Nephron progenitor cell (in vitro differentiated cells): Measurements from ENCODE around the gene FGFBP1.

Experiments
- DNase-seq: peaks from one replicate; pipeline ENCODE4 v3.0.0; 2021
- H3K27ac Mint-ChIP-seq: 2 replicates; pipeline ENCODE4 v1.8.0; 2021; ENCODE audit warnings: mild to moderate bottlenecking, moderate library complexity, mixed read lengths
- H3K27me3 Mint-ChIP-seq: 2 replicates; pipeline ENCODE4 v1.8.0; 2021; ENCODE audit warnings: mild to moderate bottlenecking, low read depth, mixed read lengths; ENCODE audit not compliant: poor library complexity
- H3K36me3 Mint-ChIP-seq: 2 replicates; pipeline ENCODE4 v1.8.0; 2021; ENCODE audit warnings: low read depth, mixed read lengths
- H3K4me1 Mint-ChIP-seq: 2 replicates; pipeline ENCODE4 v1.8.0; 2021; ENCODE audit warnings: mixed read lengths
- H3K4me3 Mint-ChIP-seq: 2 replicates; pipeline ENCODE4 v1.8.0; 2021; ENCODE audit warnings: mild to moderate bottlenecking, moderate library complexity, mixed read lengths
- H3K9me3 Mint-ChIP-seq: 2 replicates; pipeline ENCODE4 v1.8.0; 2021; ENCODE audit warnings: mild to moderate bottlenecking, moderate library complexity, mixed read lengths
- TF ChIP-seq, protein P1 (sequence below): fragments of 200-600 bp; sonication (generic); IDR thresholded peaks from 2 replicates; pipeline ENCODE4 v1.5.0; 2021; ENCODE audit warnings: antibody characterized with exemption

Gene FGFBP1

DNA sequence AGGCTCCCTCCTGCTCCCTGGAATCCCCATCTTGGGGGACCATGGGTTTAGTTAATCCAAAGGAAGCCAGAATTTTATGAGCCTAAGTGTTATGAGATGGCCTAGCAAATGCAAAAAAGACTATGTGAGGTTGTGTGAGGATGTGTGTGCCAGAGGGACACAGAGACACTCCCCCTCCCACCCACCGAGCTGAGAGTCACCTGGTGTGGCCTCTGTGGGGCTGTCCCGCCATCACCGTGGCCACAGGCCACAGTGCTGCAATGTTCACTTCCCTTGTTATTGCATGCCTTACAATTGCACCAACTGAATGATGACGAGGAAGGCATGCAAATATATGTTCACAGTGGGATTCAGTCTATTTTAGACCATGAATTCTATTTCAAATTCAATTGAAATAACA lies 25.0 kb upstream of the FGFBP1 start:
- no peak overlapping the region for H3K27ac Mint-ChIP-seq

DNA sequence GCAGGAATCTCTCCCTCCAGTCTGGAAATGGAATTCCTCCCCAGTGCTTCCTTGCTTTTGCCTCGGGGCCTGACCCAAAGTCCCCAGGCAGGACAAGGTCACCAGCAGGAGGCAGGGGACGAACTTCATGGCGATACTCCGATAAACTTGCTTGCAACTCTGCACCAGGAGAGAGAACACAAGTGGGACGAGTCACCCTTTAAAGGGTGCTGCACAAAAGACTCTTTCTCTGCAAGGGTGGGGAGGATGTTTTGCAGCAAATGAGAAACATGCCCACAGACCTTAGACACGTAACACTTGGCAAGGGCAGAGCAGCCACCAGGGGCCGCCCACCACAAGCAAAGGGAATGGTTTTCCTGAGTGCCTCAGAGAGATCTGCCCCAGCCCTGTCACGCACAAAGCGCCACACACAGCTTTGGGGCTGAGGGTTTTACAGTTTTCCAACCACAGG lies 24.5 kb upstream of the FGFBP1 start, which contains the start of gene FGFBP2:
Gene FGFBP2, minus strand, starts transcription at position 175 of the 451 bp plus-strand sequence. Its CDS starts 46 bp downstream, at position 129.
- no peak within 1 kb of the TSS for H3K4me3 Mint-ChIP-seq
- TF ChIP-seq, protein P1, sequence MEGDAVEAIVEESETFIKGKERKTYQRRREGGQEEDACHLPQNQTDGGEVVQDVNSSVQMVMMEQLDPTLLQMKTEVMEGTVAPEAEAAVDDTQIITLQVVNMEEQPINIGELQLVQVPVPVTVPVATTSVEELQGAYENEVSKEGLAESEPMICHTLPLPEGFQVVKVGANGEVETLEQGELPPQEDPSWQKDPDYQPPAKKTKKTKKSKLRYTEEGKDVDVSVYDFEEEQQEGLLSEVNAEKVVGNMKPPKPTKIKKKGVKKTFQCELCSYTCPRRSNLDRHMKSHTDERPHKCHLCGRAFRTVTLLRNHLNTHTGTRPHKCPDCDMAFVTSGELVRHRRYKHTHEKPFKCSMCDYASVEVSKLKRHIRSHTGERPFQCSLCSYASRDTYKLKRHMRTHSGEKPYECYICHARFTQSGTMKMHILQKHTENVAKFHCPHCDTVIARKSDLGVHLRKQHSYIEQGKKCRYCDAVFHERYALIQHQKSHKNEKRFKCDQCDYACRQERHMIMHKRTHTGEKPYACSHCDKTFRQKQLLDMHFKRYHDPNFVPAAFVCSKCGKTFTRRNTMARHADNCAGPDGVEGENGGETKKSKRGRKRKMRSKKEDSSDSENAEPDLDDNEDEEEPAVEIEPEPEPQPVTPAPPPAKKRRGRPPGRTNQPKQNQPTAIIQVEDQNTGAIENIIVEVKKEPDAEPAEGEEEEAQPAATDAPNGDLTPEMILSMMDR: peak; percentile 50
- no peak within 1 kb of the TSS for H3K27ac Mint-ChIP-seq
- peak; percentile 49 for DNase-seq
- peaks cover 14% of the 10 kb centered on the region for H3K9me3 Mint-ChIP-seq
- H3K4me1 Mint-ChIP-seq: peaks cover 4% of the 10 kb centered on the region
- peaks cover 16% of the 10 kb centered on the region for H3K27me3 Mint-ChIP-seq
- peaks cover 16% of the 10 kb centered on the region for H3K36me3 Mint-ChIP-seq

More for the DNA sequence above, 25.0 kb upstream of the FGFBP1 start:
- Mint-ChIP-seq H3K9me3 (peaks cover 14% of the 10 kb centered on the region), H3K36me3 (peaks cover 21% of the 10 kb centered on the region), H3K27me3 (peaks cover 14% of the 10 kb centered on the region), H3K4me3 (no peak overlapping the region), H3K4me1 (peaks cover 4% of the 10 kb centered on the region)
- TF ChIP-seq, protein P1: no peak
- DNase-seq: no peak

DNA sequence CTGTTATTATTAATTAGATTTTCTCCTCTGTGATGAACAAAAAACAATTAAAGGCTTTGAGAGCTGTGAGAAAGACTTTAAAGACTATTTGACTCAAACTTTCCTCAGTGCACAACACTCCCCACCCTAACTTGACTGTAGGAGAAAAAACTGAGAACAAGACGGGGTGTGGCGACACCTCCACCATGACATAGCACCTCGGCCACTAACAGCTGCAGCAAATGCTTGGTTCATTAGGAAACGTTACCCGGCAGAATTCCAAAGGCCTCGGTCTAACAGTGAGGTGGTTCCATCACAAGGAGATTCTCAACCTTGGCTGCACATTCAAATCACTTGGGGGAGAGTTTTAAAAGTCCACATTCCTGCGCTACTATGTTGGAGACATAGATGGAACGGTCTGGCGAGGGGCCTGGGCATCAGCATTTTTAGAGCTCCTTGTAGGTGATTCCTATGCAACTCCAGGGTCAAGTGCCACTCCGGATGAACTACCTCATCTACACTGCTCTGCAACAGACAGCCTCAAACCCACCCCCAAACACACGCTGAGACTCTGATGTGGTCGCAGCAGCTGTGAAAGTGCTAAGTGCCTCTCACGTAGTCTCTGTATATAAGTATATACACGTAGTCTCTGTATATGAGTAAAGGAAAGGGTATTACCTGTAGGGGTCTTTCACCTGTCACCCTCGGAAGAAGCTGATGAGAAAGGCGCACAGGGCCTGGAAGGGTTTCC lies 23.4 kb upstream of the FGFBP1 start:
- Mint-ChIP-seq H3K27me3 (peaks cover 14% of the 10 kb centered on the region), H3K27ac (no peak overlapping the region), H3K4me1 (peaks cover 4% of the 10 kb centered on the region), H3K36me3 (peaks cover 9% of the 10 kb centered on the region), H3K9me3 (peaks cover 12% of the 10 kb centered on the region), H3K4me3 (no peak overlapping the region)
- DNase-seq: no peak
- TF ChIP-seq, protein P1: no peak

DNA sequence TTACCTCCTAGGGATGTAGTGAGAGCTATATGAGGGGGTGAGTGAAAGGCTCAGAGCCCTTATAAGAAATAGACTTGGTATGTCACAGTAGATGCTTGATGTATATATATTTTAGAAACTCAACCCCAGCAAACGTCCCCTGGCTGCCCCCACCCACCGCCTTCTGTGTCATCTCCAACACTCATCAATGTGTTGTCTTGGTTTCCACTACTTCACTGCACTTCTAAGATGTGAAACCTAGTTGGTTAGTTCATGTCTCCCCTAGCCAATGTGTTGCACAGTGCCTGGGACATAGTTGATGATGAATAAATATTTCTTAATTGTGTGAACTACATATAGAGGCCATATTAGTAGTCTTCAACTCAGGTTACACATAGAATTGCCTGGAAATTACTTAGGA lies 20.0 kb upstream of the FGFBP1 start:
- Mint-ChIP-seq H3K27ac (no peak overlapping the region), H3K4me1 (peaks cover 4% of the 10 kb centered on the region), H3K9me3 (peaks cover 25% of the 10 kb centered on the region), H3K36me3 (peaks cover 5% of the 10 kb centered on the region), H3K4me3 (no peak overlapping the region), H3K27me3 (peaks cover 9% of the 10 kb centered on the region)
- TF ChIP-seq, protein P1: no peak
- no peak for DNase-seq

DNA sequence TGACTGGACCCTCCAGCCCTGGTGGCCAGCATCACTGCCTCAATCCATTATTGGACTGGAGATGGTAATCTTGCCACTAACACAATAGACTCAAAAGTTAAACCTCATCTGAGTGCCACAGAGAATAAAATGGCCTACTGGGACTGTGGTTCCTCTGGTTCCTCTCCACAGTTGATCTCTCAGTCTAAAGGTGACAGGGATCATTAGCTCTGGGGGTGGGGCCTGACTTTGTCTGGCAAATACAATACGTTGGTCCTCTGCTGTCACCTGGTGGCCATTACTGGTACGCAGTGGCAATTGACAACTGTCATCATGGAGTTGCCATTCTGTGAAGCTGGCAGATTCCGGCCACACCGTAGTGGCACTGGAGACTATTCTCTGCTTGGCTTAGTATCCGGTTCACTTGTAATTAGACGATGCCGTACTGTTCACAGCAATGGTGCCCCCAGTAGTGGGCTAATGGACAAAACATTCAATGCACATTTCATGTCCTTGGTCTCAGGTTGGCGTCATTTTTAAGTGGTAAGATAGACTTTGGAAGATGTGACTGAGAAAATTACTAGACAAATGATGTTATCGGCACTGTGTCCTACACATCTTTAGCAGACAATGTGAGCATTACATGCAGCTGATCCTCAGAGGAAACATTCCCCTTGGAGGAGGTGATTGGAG lies 17.8 kb upstream of the FGFBP1 start:
- Mint-ChIP-seq H3K4me3 (no peak overlapping the region), H3K4me1 (no peaks in the 10 kb centered on the region), H3K27ac (no peak overlapping the region), H3K27me3 (peaks cover 11% of the 10 kb centered on the region), H3K9me3 (peaks cover 39% of the 10 kb centered on the region), H3K36me3 (peaks cover 5% of the 10 kb centered on the region)
- TF ChIP-seq, protein P1: peak; percentile 76
- DNase-seq: peak; percentile 78
